Omental fat pad (tissue), 4 donors: ENCODE results near the gene ATP9A. TPM values are rescaled to one million over a fixed set of nuclear protein-coding genes. Genes with fewer than 3 reads are reported as not detected.
"Not testable (repeated sequence)": the region's sequence is repeated elsewhere in the genome, so short reads cannot be mapped to it uniquely, and the experiment has no call there.

ENCODE experiments used
- ATAC-seq: fragments of 150-250 bp; one replicate; pipeline ENCODE4 v1.9.1; 2016; ENCODE audit warnings: mild to moderate bottlenecking, moderate library complexity; ENCODE audit not compliant: low FRiP score
- DNase-seq: peaks from one replicate; pipeline ENCODE4 v3.0.0-alpha.2; 2019; ENCODE audit warnings: low spot score
- CTCF ChIP-seq, 3 donors: fragments of 450-650 bp; IDR thresholded peaks; one replicate each; pipeline ENCODE4 v1.5.1; 2016 to 2017; ENCODE audit warnings: antibody characterized with exemption in 3 of 3, mild to moderate bottlenecking in 3 of 3, moderate library complexity in 2 of 3
- total RNA-seq, 4 donors: library from RNA; depleted of rRNA; stranded (reverse); fragments of >200 nt; gene quantifications; one replicate each; pipeline ENCODE4 v1.1.0, GENCODE V29; 2016

ATP9A gene
- total RNA-seq, 4 donors from 2014 or later, result 16.7 to 129 (median 55.0) TPM

GRCh38 chr20:51792960-51793359 lies 24.8 kb upstream of the ATP9A start:
- ATAC-seq (no peak), DNase-seq (no peak)
- no peak for TF ChIP-seq CTCF (IDR thresholded peaks at IDR 0.05)

GRCh38 chr20:51791626-51792025 lies 23.4 kb upstream of the ATP9A start:
- DNase-seq (no peak), ATAC-seq (no peak)
- no peak for TF ChIP-seq CTCF (IDR thresholded peaks at IDR 0.05)

GRCh38 chr20:51790256-51790655 lies 22.1 kb upstream of the ATP9A start:
- no peak for ATAC-seq
- no peak for DNase-seq
- TF ChIP-seq CTCF (IDR thresholded peaks at IDR 0.05), result no peak

- ATAC-seq, result no peak
- no peak for TF ChIP-seq CTCF (IDR thresholded peaks at IDR 0.05)
- no peak for DNase-seq
These were observed 21.2 kb upstream of the ATP9A start for GRCh38 chr20:51789434-51789833.

GRCh38 chr20:51788822-51789221 lies 20.6 kb upstream of the ATP9A start:
- no peak for TF ChIP-seq CTCF (IDR thresholded peaks at IDR 0.05)
- no peak for ATAC-seq
- DNase-seq, result no peak

GRCh38 chr20:51784299-51784698 lies 16.1 kb upstream of the ATP9A start:
- DNase-seq (no peak), ATAC-seq (no peak)
- no peak for TF ChIP-seq CTCF (IDR thresholded peaks at IDR 0.05)

- DNase-seq, ATAC-seq: not testable (repeated sequence)
These were observed 10.1 kb upstream of the ATP9A start for GRCh38 chr20:51778229-51778759.

GRCh38 chr20:51775241-51775640 lies 7.1 kb upstream of the ATP9A start:
- TF ChIP-seq CTCF (IDR thresholded peaks at IDR 0.05), result no peak
- ATAC-seq, result no peak

More at GRCh38 chr20:51775241-51775640, 7.1 kb upstream of the ATP9A start:
- no peak for DNase-seq
